ENCODE results near the gene GHRL. TPM values are rescaled to one million over a fixed set of nuclear protein-coding genes. Genes with fewer than 3 reads are reported as not detected.

GHRL gene
- total RNA-seq, 1 experiment from 2014 or later = 0.85 TPM

DNA sequence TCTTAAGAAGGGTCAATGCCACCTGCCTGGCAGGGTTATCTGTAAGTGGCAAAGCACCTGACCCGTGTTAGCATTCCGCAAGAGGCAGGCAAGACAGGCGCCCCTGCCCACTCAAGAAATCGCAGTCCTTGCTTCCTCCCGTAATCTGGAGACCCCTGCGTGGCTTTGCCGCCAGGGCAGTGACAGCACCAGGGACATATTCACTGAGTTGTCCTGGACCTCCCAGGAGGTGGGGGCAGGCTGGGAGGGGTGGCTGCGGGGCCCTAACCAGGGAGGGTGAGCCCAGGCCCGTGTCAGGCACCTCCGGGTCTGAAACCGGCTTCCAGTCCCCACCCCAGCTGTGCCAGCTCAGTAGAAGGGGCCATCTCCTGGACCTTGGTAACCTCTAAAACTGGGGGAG, 44.0 kb upstream of the GHRL start:
- CTCF ChIA-PET = no interaction called here
- intact Hi-C loops (cut with micrococcal nuclease; ENCODE audit: unreplicated experiment) = no loop called here

DNA sequence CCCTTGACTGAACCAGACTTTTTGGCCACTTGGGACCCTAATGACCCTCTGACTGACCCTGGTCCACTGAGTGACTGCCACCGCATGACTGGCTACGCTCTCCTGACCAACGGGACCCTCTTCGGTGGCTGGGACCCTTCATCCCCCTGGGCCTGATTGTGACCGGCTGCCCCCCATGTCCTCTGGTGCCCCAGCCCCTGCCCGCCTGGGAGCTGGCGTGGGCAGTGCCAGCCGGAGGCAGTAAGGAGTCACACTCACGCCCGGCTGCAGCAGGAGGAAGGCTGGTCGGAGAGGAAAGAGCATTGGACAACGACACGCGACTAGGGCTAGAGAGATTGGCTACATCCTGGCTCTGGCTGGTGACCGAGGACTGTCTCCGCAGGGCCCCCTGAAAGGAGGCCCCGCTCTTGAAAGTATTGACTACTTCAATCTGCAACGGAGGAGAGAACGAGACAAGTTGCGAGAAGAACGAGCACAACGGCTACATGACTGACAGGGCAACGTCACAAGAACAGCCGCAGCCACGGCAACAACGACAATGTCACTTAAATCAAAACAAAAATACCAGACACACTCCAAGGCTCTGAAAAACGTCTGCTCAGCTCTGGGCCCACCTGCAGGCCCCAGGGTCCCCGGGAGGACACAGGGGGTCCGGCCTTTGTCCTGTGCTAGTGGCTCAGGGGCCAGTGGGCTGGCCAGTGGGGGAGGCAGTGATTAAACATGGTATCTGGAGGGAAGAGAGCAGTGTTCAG, 43.3 kb upstream of the GHRL start:
- no peak overlapping the region for H3K27ac Mint-ChIP-seq (ENCODE audit: unreplicated experiment)
- CTCF ChIA-PET = no interaction called here
- BruUV-seq (replicated peaks) = no TSS peak

More for the DNA sequence above, 44.0 kb upstream of the GHRL start:
- no peaks in the 10 kb centered on the region for H3K9me3 Mint-ChIP-seq (ENCODE audit: low read depth, unreplicated experiment)
- H3K4me3 Mint-ChIP-seq (ENCODE audit: low read depth, unreplicated experiment) = no peak overlapping the region
- BruUV-seq (replicated peaks) = no TSS peak
- H3K27me3 Mint-ChIP-seq (ENCODE audit: unreplicated experiment) = peaks cover 81% of the 10 kb centered on the region
- no peaks in the 10 kb centered on the region for H3K36me3 Mint-ChIP-seq (ENCODE audit: insufficient read depth, unreplicated experiment)
- TF ChIP-seq, protein P1, sequence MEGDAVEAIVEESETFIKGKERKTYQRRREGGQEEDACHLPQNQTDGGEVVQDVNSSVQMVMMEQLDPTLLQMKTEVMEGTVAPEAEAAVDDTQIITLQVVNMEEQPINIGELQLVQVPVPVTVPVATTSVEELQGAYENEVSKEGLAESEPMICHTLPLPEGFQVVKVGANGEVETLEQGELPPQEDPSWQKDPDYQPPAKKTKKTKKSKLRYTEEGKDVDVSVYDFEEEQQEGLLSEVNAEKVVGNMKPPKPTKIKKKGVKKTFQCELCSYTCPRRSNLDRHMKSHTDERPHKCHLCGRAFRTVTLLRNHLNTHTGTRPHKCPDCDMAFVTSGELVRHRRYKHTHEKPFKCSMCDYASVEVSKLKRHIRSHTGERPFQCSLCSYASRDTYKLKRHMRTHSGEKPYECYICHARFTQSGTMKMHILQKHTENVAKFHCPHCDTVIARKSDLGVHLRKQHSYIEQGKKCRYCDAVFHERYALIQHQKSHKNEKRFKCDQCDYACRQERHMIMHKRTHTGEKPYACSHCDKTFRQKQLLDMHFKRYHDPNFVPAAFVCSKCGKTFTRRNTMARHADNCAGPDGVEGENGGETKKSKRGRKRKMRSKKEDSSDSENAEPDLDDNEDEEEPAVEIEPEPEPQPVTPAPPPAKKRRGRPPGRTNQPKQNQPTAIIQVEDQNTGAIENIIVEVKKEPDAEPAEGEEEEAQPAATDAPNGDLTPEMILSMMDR (IDR thresholded peaks at IDR 0.05; ENCODE audit: unreplicated experiment) = no peak
- no peak overlapping the region for H3K27ac Mint-ChIP-seq (ENCODE audit: unreplicated experiment)
- H3K4me1 Mint-ChIP-seq (ENCODE audit: low read depth, unreplicated experiment) = no peaks in the 10 kb centered on the region
- no peak for DNase-seq

DNA sequence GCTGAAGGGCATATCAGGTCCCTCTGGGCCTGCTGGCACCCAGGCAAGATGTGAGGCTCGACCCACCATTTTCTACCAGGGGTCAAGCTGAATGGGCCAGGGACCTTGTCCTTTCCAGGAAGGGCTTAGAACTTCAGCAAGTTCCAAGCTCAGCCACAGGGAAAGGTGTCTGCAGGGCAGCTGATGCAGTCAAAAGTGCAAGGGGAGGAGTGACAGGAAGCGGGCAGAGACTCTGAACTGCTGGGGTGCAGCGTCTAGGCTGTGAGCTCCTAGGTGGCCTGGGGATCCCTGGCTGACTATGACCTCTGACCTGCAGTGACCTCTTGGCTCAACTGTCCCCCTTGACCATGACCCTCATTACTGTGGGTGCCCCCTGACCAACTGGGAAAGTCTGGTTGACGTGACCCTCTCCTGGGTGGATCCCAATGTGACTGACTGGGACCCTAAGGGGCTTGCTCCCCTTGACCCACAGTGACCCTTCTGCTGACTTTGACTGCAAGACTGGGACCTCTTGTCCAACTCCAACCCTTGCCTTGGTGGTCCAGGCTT, 42.5 kb upstream of the GHRL start:
- TF ChIP-seq, protein P1 (IDR thresholded peaks at IDR 0.05; ENCODE audit: unreplicated experiment) = no peak
- BruUV-seq (replicated peaks) = no TSS peak
- CTCF ChIA-PET = no interaction called here
- no peak overlapping the region for H3K27ac Mint-ChIP-seq (ENCODE audit: unreplicated experiment)
- intact Hi-C loops (cut with micrococcal nuclease; ENCODE audit: unreplicated experiment) = no loop called here
- H3K9me3 Mint-ChIP-seq (ENCODE audit: low read depth, unreplicated experiment) = no peaks in the 10 kb centered on the region
- no peaks in the 10 kb centered on the region for H3K36me3 Mint-ChIP-seq (ENCODE audit: insufficient read depth, unreplicated experiment)
- H3K4me3 Mint-ChIP-seq (ENCODE audit: low read depth, unreplicated experiment) = no peak overlapping the region
- peaks cover 81% of the 10 kb centered on the region for H3K27me3 Mint-ChIP-seq (ENCODE audit: unreplicated experiment)
- no peak for DNase-seq
- H3K4me1 Mint-ChIP-seq (ENCODE audit: low read depth, unreplicated experiment) = no peaks in the 10 kb centered on the region

More for the DNA sequence above, 43.3 kb upstream of the GHRL start:
- Mint-ChIP-seq H3K27me3 (ENCODE audit: unreplicated experiment) (peaks cover 81% of the 10 kb centered on the region), H3K4me3 (ENCODE audit: low read depth, unreplicated experiment) (no peak overlapping the region), H3K9me3 (ENCODE audit: low read depth, unreplicated experiment) (no peaks in the 10 kb centered on the region), H3K36me3 (ENCODE audit: insufficient read depth, unreplicated experiment) (no peaks in the 10 kb centered on the region), H3K4me1 (ENCODE audit: low read depth, unreplicated experiment) (no peaks in the 10 kb centered on the region)
- no peak for DNase-seq
- intact Hi-C loops (cut with micrococcal nuclease; ENCODE audit: unreplicated experiment) = no loop called here
- TF ChIP-seq, protein P1 (IDR thresholded peaks at IDR 0.05; ENCODE audit: unreplicated experiment) = no peak

DNA sequence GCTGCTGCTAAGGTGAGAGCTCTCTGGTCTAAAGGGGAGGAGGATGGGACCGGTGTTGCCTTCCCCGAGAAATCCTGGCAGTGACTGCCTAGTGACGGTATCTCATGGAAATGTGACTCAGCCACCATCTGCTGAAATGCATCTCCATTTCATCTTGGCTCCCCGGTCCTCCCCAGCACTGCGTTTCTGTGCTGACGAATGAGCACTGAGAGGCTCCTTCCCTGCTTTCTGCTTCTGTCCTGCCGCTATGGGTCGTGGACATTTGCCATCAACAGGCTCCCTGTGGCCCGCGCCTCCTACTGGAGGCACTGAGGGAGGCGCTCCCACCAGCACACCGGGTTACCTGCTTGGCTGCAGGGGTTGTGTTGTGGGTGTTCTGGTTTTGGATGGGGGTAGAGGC, 41.7 kb upstream of the GHRL start:
- TF ChIP-seq, protein P1 (IDR thresholded peaks at IDR 0.05; ENCODE audit: unreplicated experiment) = no peak
- Mint-ChIP-seq H3K4me1 (ENCODE audit: low read depth, unreplicated experiment) (no peaks in the 10 kb centered on the region), H3K36me3 (ENCODE audit: insufficient read depth, unreplicated experiment) (no peaks in the 10 kb centered on the region), H3K27me3 (ENCODE audit: unreplicated experiment) (peaks cover 81% of the 10 kb centered on the region), H3K4me3 (ENCODE audit: low read depth, unreplicated experiment) (no peak overlapping the region), H3K27ac (ENCODE audit: unreplicated experiment) (no peak overlapping the region), H3K9me3 (ENCODE audit: low read depth, unreplicated experiment) (no peaks in the 10 kb centered on the region)
- DNase-seq = no peak
- CTCF ChIA-PET = interaction anchor here (0.6 kb wide), 1 partner anchor 42 kb away, joined by 3 read pairs; no protein-coding TSS in a partner anchor
- intact Hi-C loops (cut with micrococcal nuclease; ENCODE audit: unreplicated experiment) = no loop called here
- BruUV-seq (replicated peaks) = no TSS peak

All from Calu3 (cell line).